AG04450 (cell line): ENCODE measurements around the gene TAT. TPM values are rescaled to one million over a fixed set of nuclear protein-coding genes. Genes with fewer than 3 reads are reported as not detected.

ENCODE experiments used
- CTCF ChIA-PET: fragments of 300-600, 350-600 bp; formaldehyde crosslinking; extraction: SDS; loops from one replicate; lab custom pipeline; 2022; ENCODE audit warnings: antibody characterized with exemption, inconsistent platforms; lab: Charles Lee
- POLR2A ChIA-PET: fragments of 350-600 bp; formaldehyde crosslinking; extraction: SDS; loops from one replicate; lab custom pipeline; 2021; ENCODE audit warnings: antibody characterized with exemption, inconsistent platforms; lab: Yijun Ruan, JAX
- DNase-seq: peaks from one replicate; pipeline ENCODE4 v3.0.0-alpha.2; 2011; ENCODE audit warnings: low read depth, low spot score
- H3K27ac ChIP-seq: one replicate; pipeline ENCODE4 v1.5.1; 2012; ENCODE audit warnings: low read depth, low read length, control low read depth
- H3K27me3 ChIP-seq: one replicate; pipeline ENCODE4 v1.6.0; 2012; ENCODE audit warnings: low read length; ENCODE audit not compliant: control insufficient read depth, insufficient read depth
- H3K4me3 ChIP-seq: 2 replicates; pipeline ENCODE4 v1.5.1; 2011; ENCODE audit warnings: mild to moderate bottlenecking, low read depth, low read length, control low read depth
- H3K9me3 ChIP-seq: 2 replicates; pipeline ENCODE4 v1.5.1; 2012; ENCODE audit warnings: low read length; ENCODE audit not compliant: control insufficient read depth, insufficient read depth
- CTCF ChIP-seq: IDR thresholded peaks from 2 replicates; pipeline ENCODE4 v1.5.1; 2011; ENCODE audit warnings: low read depth, low read length, control low read depth, inconsistent platforms
- polyA minus RNA-seq: library from RNA; depleted of rRNA, polyadenylated mRNA; stranded (reverse); fragments of >200 nt; gene quantifications from 2 replicates; pipeline ENCODE4 v1.2.3, GENCODE V29; 2011; rRNA and poly(A)+ RNA removed
- polyA plus RNA-seq: library from polyadenylated mRNA; depleted of rRNA; stranded (reverse); fragments of >200 nt; gene quantifications from 2 replicates; pipeline ENCODE4 v1.2.3, GENCODE V29; 2011; rRNA removed

TAT gene
- not detected in 2 replicates for polyA plus RNA-seq
- not detected in 2 replicates for polyA minus RNA-seq

DNA sequence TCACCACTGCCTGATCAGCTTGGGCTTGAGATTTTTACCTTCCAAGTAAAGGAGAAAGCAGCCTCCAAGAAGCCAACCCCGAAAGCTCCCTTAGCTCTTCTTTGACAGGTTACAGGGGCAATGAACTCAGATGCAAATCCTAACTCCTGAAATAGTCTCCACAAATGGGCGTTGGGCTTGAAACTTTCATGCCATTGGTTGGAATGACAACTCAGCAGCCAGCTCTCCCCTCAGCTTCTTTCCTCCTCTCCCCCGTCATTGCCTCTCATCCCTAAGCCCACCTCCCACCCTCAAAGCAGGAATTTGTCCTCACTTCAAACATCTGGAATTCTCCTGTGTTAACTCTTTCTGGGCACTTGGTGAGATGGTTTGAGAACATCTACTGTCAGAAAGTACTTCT, at the start of gene TAT:
TSS of gene TAT (minus strand) at position 122 of the 400 bp plus-strand sequence. CDS start 677 bp downstream, outside the sequence.
- H3K27me3 ChIP-seq: no peaks in the 10 kb centered on the region
- no peak for DNase-seq
- no peak for TF ChIP-seq CTCF
- H3K9me3 ChIP-seq: no peaks in the 10 kb centered on the region
- ChIA-PET CTCF (interaction anchor here (1.2 to 2.2 kb wide), 3 partner anchors 12 to 164 kb away, joined by 3 to 10 read pairs (median 4); no protein-coding TSS in a partner anchor), POLR2A (no interaction called here)
- H3K27ac ChIP-seq: no peak within 1 kb of the TSS
- H3K4me3 ChIP-seq: no peak within 1 kb of the TSS

- H3K27ac ChIP-seq: no peak within 1 kb of the TSS
- H3K9me3 ChIP-seq: no peaks in the 10 kb centered on the region; the same call in 1 of the 2 replicates
- peak within 1 kb of the TSS; percentile 23; the same call in 1 of the 2 replicates for H3K4me3 ChIP-seq
- no peak for TF ChIP-seq CTCF
- CTCF ChIA-PET: no interaction called here
- no peak for DNase-seq
- peaks cover 33% of the 10 kb centered on the region for H3K27me3 ChIP-seq
- POLR2A ChIA-PET: no interaction called here
Measured at GRCh38 chr16:71626018-71626857, 49.3 kb upstream of the TAT start, which contains the start of gene MARVELD3. Gene MARVELD3 (plus strand): TSS chr16:71626184. CDS start chr16:71626230, 46 bp downstream.

- no peak for DNase-seq
- H3K9me3 ChIP-seq: no peaks in the 10 kb centered on the region; the same call in 1 of the 2 replicates
- H3K27ac ChIP-seq: no peak overlapping the region
- CTCF ChIA-PET: no interaction called here
- peaks cover 33% of the 10 kb centered on the region for H3K27me3 ChIP-seq
- POLR2A ChIA-PET: no interaction called here
- H3K4me3 ChIP-seq: no peak overlapping the region
- TF ChIP-seq CTCF: no peak
Measured at GRCh38 chr16:71625113-71625850, 48.4 kb upstream of the TAT start.

GRCh38 chr16:71623597-71623996, 46.7 kb upstream of the TAT start:
- CTCF ChIA-PET: interaction anchor here (1.8 kb wide), 1 partner anchor 12 kb away, joined by 15 read pairs; no protein-coding TSS in a partner anchor
- H3K27ac ChIP-seq: no peak overlapping the region
- POLR2A ChIA-PET: no interaction called here
- no peak for TF ChIP-seq CTCF
- peaks cover 31% of the 10 kb centered on the region for H3K27me3 ChIP-seq
- no peak for DNase-seq
- H3K9me3 ChIP-seq: no peaks in the 10 kb centered on the region; the same call in 1 of the 2 replicates
- H3K4me3 ChIP-seq: no peak overlapping the region
